Memory B cell (primary cell): Measurements from ENCODE around the gene TAF1.
"Not testable (repeated sequence)": the region's sequence is repeated elsewhere in the genome, so short reads cannot be mapped to it uniquely, and the experiment has no call there.

Experiments used
- ATAC-seq: fragments of 150-1000 bp; cut with Tn5 transposase; 2 replicates; pipeline ENCODE4 v1.10.0; 2021; ENCODE audit warnings: low read depth, mild to moderate bottlenecking, moderate library complexity
- DNase-seq, 2 donors: peaks; one replicate each; pipeline ENCODE4 v3.0.0; 2022; ENCODE audit warnings: low spot score in 2 of 2
- H3K27ac Mint-ChIP-seq: one replicate; pipeline ENCODE4 v1.8.0; 2022; ENCODE audit warnings: mild to moderate bottlenecking, moderate library complexity, mixed read lengths
- H3K27me3 Mint-ChIP-seq: one replicate; pipeline ENCODE4 v1.8.0; 2022; ENCODE audit warnings: mixed read lengths
- H3K36me3 Mint-ChIP-seq: one replicate; pipeline ENCODE4 v1.8.0; 2022; ENCODE audit warnings: mild to moderate bottlenecking, mixed read lengths
- H3K4me1 Mint-ChIP-seq: one replicate; pipeline ENCODE4 v1.8.0; 2022; ENCODE audit warnings: mixed read lengths
- H3K4me3 Mint-ChIP-seq: one replicate; pipeline ENCODE4 v1.8.0; 2022; ENCODE audit warnings: mild to moderate bottlenecking, moderate library complexity, mixed read lengths
- H3K9me3 Mint-ChIP-seq: one replicate; pipeline ENCODE4 v1.8.0; 2022; ENCODE audit warnings: mixed read lengths

The TAF1 gene

DNA sequence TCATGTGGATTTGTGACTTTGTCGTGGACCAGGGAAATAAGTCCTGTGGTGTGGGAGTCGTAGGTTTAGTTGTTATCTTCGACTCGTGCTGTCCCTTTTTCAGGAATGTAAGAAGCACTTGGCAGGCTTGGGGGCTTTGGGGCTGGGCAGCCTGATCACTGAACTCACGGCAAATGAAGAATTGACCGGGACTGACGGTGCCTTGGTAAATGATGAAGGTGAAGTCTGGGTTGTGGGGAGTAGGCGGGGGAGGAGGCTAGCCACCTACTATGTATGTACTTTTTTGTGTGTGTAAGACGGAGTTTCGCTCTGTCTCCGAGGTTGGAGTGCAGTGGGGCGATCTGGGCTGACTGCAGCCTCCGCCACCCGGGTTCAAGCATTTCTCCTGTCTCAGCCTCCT, 1.2 kb downstream of the TAF1 start:
- H3K36me3 Mint-ChIP-seq: peaks cover 5% of the 10 kb centered on the region
- H3K27ac Mint-ChIP-seq: peak overlapping the region; percentile 98
- no peaks in the 10 kb centered on the region for H3K9me3 Mint-ChIP-seq
- no peak for ATAC-seq
- H3K27me3 Mint-ChIP-seq: no peaks in the 10 kb centered on the region
- DNase-seq: no peak
- H3K4me1 Mint-ChIP-seq: peaks cover 22% of the 10 kb centered on the region
- H3K4me3 Mint-ChIP-seq: peak overlapping the region; percentile 99

DNA sequence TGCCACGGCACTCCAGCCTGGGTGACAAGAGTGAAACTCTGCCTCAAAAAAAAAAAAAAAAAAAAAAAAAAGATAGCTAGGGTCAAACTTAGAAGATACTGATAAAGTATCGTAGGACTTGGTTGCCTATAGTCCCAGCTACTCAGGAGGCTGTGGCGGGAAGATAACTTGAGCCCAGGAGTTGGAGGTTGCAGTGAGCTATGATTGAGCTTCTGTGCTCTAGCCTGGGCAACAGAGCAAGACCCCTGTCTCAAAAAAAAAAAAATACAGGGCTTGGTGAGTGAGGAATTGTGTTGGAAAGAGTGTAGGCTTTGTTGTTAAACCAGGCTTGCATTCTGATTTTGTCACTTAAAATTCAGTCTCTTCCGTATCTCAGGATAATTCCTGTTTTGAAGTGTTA, 6.2 kb downstream of the TAF1 start:
- Mint-ChIP-seq H3K36me3 (peaks cover 12% of the 10 kb centered on the region), H3K27ac (no peak overlapping the region), H3K9me3 (no peaks in the 10 kb centered on the region), H3K4me1 (peaks cover 17% of the 10 kb centered on the region), H3K27me3 (no peaks in the 10 kb centered on the region), H3K4me3 (no peak overlapping the region)
- ATAC-seq (no peak), DNase-seq (no peak)

DNA sequence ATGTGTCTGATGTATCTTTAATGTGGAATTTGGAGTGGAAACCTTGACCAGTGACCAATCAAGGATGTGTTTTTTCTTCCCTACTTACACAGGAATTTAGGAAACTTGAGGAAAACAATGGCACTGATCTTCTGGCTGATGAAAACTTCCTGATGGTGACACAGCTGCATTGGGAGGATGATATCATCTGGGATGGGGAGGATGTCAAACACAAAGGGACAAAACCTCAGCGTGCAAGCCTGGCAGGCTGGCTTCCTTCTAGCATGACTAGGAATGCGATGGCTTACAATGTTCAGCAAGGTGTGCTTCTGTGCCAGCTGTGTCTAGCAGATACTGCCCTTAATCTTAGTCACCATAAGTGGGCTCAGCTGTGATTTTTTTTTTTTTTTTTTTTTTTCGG, 12.6 kb downstream of the TAF1 start:
- Mint-ChIP-seq H3K27me3 (no peaks in the 10 kb centered on the region), H3K9me3 (no peaks in the 10 kb centered on the region), H3K36me3 (peaks cover 25% of the 10 kb centered on the region), H3K4me3 (no peak overlapping the region), H3K27ac (no peak overlapping the region), H3K4me1 (no peaks in the 10 kb centered on the region)
- no peak for ATAC-seq
- no peak for DNase-seq

DNA sequence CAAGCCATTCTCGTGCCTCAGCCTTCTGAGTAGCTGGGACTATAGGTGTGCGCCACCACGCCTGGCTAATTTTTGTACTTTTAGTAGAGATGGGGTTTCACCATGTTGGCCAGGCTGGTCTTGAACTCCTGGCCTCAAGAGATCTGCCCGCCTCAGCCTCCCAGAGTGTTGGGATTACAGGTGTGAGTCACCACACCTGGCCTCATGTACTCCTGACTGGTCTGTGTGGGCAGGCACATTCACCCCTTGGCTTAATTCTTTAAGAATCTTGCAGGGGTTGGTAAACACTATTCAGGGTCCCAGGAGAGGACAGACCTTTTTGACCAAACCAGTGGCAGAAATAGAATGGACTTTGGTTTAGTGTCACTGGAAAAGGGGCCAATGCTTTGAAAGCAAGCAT, 25.6 kb downstream of the TAF1 start:
- H3K4me1 Mint-ChIP-seq, DNase-seq, H3K27ac Mint-ChIP-seq, ATAC-seq, H3K4me3 Mint-ChIP-seq, H3K27me3 Mint-ChIP-seq, H3K9me3 Mint-ChIP-seq: not testable (repeated sequence)
- peaks cover 34% of the 10 kb centered on the region for H3K36me3 Mint-ChIP-seq

DNA sequence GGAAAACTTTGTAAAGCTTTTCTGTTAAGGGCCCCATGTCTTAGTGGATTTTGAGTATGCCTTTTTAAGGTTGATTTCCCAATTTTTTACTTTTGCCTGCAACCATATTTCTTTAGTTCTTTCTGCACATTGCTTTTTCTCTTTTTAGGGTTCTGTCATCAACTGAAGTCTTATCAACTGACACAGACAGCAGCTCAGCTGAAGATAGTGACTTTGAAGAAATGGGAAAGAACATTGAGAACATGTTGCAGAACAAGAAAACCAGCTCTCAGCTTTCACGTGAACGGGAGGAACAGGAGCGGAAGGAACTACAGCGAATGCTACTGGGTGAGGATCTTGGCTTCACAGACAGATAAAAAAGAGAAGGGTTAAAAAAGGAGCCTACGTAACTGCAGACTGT, 27.8 kb downstream of the TAF1 start:
- Mint-ChIP-seq H3K36me3 (peaks cover 34% of the 10 kb centered on the region), H3K27ac (no peak overlapping the region), H3K9me3 (no peaks in the 10 kb centered on the region), H3K27me3 (no peaks in the 10 kb centered on the region), H3K4me3 (no peak overlapping the region), H3K4me1 (no peaks in the 10 kb centered on the region)
- ATAC-seq (no peak), DNase-seq (no peak)

GRCh38 chrX:71396576-71396975, 30.4 kb downstream of the TAF1 start:
- Mint-ChIP-seq H3K27ac (peak overlapping the region; percentile 31), H3K27me3 (no peaks in the 10 kb centered on the region), H3K36me3 (peaks cover 30% of the 10 kb centered on the region), H3K9me3 (no peaks in the 10 kb centered on the region), H3K4me1 (no peaks in the 10 kb centered on the region), H3K4me3 (no peak overlapping the region)
- ATAC-seq (no peak), DNase-seq (no peak)

DNA sequence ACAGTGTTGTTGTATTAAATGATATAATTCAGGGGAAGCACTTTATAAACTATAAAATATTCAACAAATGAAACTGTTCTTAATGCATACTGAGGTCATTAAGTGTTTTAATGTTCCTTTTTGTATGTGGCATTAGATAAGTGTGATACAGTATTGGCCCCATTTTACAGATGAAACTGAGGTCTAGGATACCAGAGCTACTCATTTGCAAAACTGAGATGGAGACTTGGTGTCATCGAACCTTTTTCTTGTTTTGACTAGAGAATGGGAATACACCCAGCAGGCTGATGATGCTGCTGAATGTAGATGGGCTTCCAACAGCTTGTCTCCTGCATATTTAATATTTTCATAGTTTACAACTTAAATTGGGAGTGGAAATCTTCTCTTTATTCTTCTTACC, 34.6 kb downstream of the TAF1 start:
- Mint-ChIP-seq H3K27ac (no peak overlapping the region), H3K27me3 (no peaks in the 10 kb centered on the region), H3K4me1 (no peaks in the 10 kb centered on the region), H3K36me3 (peaks cover 17% of the 10 kb centered on the region), H3K9me3 (no peaks in the 10 kb centered on the region), H3K4me3 (no peak overlapping the region)
- DNase-seq: no peak
- ATAC-seq: no peak

- ATAC-seq, H3K36me3 Mint-ChIP-seq, H3K9me3 Mint-ChIP-seq: not testable (repeated sequence)
Measured at GRCh38 chrX:71416260-71416659, 50.1 kb downstream of the TAF1 start.

DNA sequence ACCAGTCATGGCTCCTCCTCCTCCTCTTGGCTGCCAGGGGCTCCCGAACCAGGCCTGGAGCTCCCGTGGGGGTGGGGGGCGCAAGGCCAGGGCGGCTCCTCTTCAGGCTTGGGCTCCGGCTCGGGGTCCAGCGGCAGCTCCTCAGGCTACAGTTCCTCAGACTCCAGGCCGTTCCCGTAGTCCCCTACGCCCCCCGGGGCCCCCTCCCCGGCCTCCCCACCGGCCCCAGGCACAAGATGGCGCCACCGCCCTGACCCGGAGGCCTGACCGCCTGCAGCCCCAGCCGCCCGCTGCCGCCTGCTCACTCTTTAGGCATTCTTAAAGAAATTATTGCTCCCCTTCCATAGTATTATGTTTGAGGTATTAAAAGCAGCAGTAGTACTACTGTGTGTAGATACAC, 54.5 kb downstream of the TAF1 start:
- peaks cover 13% of the 10 kb centered on the region for H3K36me3 Mint-ChIP-seq
- no peak overlapping the region for H3K4me3 Mint-ChIP-seq
- H3K27me3 Mint-ChIP-seq: no peaks in the 10 kb centered on the region
- no peak overlapping the region for H3K27ac Mint-ChIP-seq
- no peaks in the 10 kb centered on the region for H3K9me3 Mint-ChIP-seq
- no peak for DNase-seq
- no peaks in the 10 kb centered on the region for H3K4me1 Mint-ChIP-seq
- no peak for ATAC-seq

More at GRCh38 chrX:71416260-71416659, 50.1 kb downstream of the TAF1 start:
- not testable (repeated sequence) for H3K27me3 Mint-ChIP-seq, H3K4me1 Mint-ChIP-seq, DNase-seq, H3K4me3 Mint-ChIP-seq, H3K27ac Mint-ChIP-seq

DNA sequence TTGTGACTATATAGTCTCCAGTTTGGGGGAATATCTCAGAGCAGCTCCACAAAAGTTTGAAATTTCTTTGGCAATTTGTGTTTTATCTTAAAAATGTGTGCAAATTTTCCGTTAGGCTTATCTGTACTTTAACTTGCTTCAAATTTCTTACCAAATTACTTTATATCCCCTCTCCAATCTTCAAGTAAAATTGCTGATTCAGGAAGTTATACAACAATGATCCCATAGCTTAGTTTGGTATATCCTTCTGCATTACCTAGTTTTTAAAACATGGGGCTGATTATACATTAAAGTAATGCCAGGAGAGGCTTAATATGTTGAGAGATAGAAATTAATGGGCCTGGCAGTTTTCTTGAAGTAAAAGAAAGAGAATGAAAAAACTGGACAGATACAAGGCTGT, 66.6 kb downstream of the TAF1 start:
- H3K4me3 Mint-ChIP-seq: no peak overlapping the region
- ATAC-seq (no peak), DNase-seq (no peak)
- peaks cover 13% of the 10 kb centered on the region for H3K36me3 Mint-ChIP-seq
- no peaks in the 10 kb centered on the region for H3K4me1 Mint-ChIP-seq
- no peaks in the 10 kb centered on the region for H3K27me3 Mint-ChIP-seq
- H3K9me3 Mint-ChIP-seq: no peaks in the 10 kb centered on the region
- H3K27ac Mint-ChIP-seq: no peak overlapping the region

DNA sequence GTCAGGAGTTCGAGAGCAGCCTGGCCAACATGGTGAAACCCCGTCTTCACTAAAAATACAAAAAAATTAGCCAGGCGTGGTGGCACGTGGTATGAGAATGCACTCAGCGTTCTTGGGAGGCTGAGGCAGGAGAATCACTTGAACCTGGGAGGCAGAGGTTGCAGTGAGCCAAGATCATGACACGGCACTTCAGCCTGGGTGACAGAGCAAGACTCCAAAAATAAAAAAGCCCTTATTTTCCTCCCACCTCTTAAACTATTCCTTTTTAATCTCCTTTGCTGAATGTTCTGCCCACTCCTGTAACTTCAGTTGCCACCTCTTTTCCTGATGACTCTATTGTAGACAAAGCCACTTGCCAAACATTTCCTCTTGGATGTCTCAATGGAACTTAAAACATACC, 72.6 kb downstream of the TAF1 start:
- Mint-ChIP-seq H3K4me3 (no peak overlapping the region), H3K36me3 (peaks cover 18% of the 10 kb centered on the region), H3K27ac (peak overlapping the region; percentile 72), H3K9me3 (no peaks in the 10 kb centered on the region), H3K27me3 (no peaks in the 10 kb centered on the region), H3K4me1 (peaks cover 7% of the 10 kb centered on the region)
- no peak for ATAC-seq
- no peak for DNase-seq

- H3K4me3 Mint-ChIP-seq: no peak overlapping the region
- peak overlapping the region; percentile 72 for H3K27ac Mint-ChIP-seq
Measured at GRCh38 chrX:71439420-71439819, 73.3 kb downstream of the TAF1 start.

GRCh38 chrX:71439896-71440295, 73.7 kb downstream of the TAF1 start:
- DNase-seq (no peak), ATAC-seq (no peak)
- Mint-ChIP-seq H3K4me3 (no peak overlapping the region), H3K4me1 (peaks cover 7% of the 10 kb centered on the region), H3K36me3 (peaks cover 18% of the 10 kb centered on the region), H3K9me3 (no peaks in the 10 kb centered on the region), H3K27ac (no peak overlapping the region), H3K27me3 (no peaks in the 10 kb centered on the region)

More at GRCh38 chrX:71439420-71439819, 73.3 kb downstream of the TAF1 start:
- peaks cover 18% of the 10 kb centered on the region for H3K36me3 Mint-ChIP-seq
- no peaks in the 10 kb centered on the region for H3K27me3 Mint-ChIP-seq
- ATAC-seq (peak; percentile 22), DNase-seq (no peak)
- no peaks in the 10 kb centered on the region for H3K9me3 Mint-ChIP-seq
- peaks cover 7% of the 10 kb centered on the region for H3K4me1 Mint-ChIP-seq

- peaks cover 18% of the 10 kb centered on the region for H3K36me3 Mint-ChIP-seq
- no peak for ATAC-seq
Measured at GRCh38 chrX:71440401-71440800, 74.2 kb downstream of the TAF1 start.

DNA sequence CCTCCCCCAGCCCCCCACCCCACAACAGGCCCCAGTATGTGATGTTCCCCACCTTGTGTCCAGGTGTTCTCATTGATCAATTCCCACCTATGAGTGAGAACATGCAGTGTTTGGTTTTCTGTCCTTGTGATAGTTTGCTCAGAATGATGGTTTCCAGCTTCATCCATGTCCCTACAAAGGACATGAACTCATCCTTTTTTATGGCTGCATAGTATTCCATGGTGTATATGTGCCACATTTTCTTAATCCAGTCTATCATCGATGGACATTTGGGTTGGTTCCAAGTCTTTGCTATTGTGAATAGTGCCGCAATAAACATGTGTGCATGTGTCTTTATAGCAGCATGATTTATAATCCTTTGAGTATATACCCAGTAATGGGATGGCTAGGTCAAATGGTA, 75.7 kb downstream of the TAF1 start:
- H3K27me3 Mint-ChIP-seq, H3K27ac Mint-ChIP-seq, ATAC-seq, H3K4me3 Mint-ChIP-seq, H3K4me1 Mint-ChIP-seq, H3K9me3 Mint-ChIP-seq, DNase-seq: not testable (repeated sequence)
- peaks cover 18% of the 10 kb centered on the region for H3K36me3 Mint-ChIP-seq

More at GRCh38 chrX:71440401-71440800, 74.2 kb downstream of the TAF1 start:
- Mint-ChIP-seq H3K4me3 (no peak overlapping the region), H3K9me3 (no peaks in the 10 kb centered on the region), H3K27ac (no peak overlapping the region), H3K27me3 (no peaks in the 10 kb centered on the region), H3K4me1 (peaks cover 7% of the 10 kb centered on the region)
- DNase-seq: no peak
